ENCODE results near the gene IQGAP1.
"Not testable (repeated sequence)": the region's sequence is repeated elsewhere in the genome, so short reads cannot be mapped to it uniquely, and the experiment has no call there.

The IQGAP1 gene, protein sequence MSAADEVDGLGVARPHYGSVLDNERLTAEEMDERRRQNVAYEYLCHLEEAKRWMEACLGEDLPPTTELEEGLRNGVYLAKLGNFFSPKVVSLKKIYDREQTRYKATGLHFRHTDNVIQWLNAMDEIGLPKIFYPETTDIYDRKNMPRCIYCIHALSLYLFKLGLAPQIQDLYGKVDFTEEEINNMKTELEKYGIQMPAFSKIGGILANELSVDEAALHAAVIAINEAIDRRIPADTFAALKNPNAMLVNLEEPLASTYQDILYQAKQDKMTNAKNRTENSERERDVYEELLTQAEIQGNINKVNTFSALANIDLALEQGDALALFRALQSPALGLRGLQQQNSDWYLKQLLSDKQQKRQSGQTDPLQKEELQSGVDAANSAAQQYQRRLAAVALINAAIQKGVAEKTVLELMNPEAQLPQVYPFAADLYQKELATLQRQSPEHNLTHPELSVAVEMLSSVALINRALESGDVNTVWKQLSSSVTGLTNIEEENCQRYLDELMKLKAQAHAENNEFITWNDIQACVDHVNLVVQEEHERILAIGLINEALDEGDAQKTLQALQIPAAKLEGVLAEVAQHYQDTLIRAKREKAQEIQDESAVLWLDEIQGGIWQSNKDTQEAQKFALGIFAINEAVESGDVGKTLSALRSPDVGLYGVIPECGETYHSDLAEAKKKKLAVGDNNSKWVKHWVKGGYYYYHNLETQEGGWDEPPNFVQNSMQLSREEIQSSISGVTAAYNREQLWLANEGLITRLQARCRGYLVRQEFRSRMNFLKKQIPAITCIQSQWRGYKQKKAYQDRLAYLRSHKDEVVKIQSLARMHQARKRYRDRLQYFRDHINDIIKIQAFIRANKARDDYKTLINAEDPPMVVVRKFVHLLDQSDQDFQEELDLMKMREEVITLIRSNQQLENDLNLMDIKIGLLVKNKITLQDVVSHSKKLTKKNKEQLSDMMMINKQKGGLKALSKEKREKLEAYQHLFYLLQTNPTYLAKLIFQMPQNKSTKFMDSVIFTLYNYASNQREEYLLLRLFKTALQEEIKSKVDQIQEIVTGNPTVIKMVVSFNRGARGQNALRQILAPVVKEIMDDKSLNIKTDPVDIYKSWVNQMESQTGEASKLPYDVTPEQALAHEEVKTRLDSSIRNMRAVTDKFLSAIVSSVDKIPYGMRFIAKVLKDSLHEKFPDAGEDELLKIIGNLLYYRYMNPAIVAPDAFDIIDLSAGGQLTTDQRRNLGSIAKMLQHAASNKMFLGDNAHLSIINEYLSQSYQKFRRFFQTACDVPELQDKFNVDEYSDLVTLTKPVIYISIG (N-terminal part only)

DNA sequence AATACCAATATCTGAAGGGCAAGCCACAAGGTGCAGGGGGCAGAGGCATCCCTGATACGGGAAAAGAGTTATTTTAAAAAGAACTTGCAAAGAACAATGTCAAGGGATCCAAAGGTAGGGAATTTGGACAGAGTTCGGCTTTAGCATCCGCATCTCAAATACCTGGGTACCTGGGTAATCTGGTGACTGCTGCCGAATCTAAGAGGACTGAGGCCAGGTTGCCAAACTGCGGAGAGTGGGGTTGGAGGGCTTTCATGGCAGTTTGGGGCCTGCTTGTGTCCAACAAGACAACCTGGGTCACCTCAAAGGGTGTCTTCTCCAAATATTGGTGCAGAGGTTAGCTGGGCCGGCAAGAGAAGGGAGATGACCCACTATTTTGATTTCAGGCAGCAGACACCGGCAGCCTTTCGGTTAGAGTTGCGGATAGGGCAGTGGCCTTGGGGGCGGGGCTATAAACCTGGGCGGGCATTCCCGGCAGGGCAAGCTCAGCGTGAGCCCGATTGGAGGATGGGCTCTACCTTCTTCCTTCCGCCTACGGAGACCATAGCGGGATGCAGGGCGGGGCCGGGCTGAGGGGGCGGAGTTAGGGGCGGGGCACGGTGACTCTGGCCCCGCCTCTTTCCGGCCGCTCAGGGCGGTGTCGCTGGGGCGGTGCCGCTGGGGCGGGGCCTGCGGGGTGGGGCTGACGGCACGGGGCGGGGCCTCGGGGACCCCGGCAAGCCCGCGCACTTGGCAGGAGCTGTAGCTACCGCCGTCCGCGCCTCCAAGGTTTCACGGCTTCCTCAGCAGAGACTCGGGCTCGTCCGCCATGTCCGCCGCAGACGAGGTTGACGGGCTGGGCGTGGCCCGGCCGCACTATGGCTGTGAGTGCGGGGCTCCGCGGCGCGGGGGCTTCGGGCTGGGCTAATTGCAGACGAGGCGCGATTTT is at the start of gene IQGAP1:
Gene IQGAP1, plus strand, starts transcription at position 709 of the 928 bp plus-strand sequence. Its CDS starts 100 bp downstream, at position 809.
- DNase-seq, result peak; percentile 96

DNA sequence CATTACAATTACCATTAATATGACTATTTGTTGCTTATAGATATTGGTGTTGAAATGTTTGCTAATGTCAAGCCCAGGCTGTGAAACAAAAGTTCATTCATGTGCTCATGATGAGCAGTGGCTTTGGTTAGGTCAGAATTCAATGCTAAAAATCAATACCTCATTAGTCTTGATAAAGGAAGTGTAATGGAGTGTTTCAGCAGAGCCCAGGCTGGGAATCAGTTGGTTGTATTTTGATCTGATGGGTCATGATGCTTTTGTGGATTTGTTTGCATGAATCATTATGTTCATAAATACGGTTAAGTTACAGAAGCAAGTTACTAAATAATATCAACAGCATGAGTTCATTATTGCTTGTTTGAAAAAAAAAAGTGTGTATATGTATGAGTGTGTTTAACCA is 49.5 kb upstream of the IQGAP1 start:
- DNase-seq, result no peak

DNA sequence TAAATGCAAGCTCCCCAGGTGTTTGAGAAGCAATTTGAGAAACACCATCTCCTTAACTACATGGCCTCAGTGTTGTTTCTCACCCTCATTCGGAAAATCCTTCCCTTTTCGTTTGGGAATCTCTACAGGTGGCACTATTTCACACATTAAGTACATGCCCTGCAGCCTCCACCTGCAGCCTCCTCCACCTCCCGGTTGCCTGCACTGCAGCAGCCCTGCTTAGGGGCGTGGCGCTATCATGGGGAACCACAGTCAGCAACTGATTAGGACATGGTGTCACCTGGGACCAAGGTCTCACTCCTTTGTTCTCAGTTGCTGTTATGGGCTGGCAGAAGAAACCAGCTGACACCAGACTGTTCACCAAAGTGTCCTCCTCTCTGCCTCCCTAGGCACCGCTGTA is 47.7 kb upstream of the IQGAP1 start:
- no peak for DNase-seq

DNA sequence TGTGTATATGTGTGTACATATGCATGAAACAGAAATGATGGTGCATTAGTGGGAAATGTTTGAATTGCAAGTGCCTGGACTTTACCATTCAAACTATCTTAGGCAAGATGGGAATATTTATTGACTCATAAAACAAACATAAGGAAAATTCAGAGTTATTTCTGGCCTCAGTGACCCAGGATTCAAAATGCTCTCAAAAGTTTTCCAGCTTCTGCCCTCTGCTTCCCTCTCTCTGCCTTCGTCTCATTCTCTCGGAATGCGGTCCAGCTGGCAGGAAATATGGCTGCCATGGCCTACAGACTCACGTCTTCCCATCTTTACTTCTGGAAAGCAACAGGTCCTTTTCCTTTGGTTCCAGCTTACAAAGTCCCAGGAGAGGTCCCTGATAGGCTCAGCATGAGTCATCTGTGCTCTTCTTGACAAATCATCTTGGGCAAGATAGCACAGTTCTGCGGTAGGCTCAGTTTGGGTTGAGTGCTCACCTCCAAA is 44.7 kb upstream of the IQGAP1 start:
- DNase-seq, result no peak

DNA sequence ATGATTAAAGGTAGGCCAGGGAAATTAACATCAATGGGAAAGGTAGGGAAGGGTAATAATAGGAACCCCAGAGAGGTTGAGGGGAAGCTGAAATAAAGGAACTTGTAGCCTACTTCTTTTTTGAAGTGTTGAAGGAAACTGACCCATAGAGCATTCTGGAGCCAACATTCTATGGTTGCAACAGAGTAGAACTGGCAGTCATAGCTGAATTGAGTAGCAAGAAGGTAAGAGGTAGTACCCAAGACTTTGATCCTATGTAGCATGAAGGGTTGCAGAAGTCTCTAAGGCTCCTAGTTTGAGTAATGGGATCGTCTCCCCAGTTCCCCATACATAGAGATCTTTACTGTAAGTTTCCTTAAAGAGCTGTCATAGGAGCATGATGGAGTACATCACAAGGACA is 43.4 kb upstream of the IQGAP1 start:
- no peak for DNase-seq

DNA sequence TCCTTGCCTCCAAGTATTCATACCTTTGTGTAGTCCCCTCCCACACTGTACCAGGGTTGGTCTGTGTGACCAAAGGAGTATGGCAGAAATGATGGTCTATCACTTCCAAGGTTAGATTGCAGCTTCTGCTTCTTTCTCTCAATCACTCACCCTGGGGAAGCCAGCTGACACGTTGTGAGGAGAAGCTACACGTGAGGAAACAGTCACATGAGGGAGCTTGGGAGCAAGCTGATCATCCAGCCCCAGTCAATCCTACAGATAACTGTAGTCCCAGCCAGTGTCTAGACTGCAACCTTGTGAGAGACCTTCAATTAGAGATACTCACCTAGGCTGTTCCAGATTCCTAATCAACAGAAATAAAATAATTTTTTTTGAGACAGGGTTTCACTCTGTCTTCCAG is 42.2 kb upstream of the IQGAP1 start:
- DNase-seq, result no peak

DNA sequence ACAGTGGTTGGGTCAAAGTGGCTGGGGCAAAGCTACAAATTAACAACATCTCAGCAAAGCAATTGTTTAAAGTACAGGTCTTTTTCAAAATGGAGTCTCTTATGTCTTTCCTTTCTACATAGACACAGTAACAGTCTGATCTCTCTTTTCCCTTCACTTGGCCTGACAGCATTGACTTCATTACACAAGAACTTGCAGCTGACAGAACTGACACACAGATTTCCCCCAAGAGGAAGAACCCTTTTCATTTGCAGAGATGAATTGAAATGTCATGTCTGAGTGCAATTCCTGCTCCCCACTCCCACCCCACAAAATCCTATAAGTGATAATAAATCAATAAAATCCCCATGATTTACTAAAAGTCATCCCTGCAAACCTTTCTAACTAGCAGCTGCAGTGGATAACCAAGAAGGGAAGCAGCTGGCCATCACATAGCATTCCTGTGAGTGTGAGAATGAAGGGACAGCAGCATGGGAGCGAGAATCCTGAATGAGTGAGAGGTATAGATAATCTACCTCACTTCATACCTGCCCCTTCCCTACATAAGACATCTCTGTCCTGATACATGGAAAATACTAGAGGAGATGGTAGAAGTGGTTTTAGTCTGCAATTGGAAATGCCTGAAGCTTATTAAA is 40.5 kb upstream of the IQGAP1 start:
- not testable (repeated sequence) for DNase-seq

DNA sequence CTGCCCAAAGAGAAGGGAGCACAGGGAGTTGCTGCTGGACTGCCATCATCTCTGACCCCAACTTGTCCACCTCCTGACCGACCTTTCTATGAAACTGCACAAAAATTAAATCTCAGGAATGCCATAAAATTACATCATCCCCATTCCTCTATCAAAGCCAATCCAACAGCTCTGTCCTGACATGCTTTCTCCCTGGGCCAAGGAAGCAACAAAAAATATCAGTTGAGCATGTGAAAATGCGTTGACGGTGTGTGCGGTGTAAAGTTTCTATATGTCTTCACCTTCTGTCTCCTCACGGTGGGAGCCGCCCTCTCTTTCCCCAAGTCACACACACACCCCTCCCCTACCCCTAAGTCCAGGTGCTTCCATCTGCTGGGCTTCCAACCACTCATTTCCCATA is 39.6 kb upstream of the IQGAP1 start:
- DNase-seq, result no peak

DNA sequence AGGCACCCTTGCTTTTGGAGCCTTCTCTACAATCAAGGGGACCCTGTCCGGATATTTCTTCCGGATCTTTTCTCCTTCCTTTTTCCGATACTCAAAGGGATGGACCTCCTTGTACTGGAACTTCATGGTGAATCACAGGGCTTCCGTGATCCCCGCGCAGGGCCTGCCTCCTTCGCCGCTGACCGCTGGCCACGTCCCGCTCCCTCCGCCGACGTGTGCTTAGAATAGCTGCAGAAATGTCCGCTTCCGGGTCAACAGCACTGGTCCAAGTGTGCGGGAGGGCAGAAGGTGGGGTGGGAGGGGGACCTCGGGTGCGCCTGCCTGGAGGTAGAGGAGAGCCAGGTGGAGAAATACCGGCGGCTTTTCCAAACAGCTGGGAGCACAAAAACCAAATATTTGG is 39.0 kb upstream of the IQGAP1 start:
- no peak for DNase-seq

DNA sequence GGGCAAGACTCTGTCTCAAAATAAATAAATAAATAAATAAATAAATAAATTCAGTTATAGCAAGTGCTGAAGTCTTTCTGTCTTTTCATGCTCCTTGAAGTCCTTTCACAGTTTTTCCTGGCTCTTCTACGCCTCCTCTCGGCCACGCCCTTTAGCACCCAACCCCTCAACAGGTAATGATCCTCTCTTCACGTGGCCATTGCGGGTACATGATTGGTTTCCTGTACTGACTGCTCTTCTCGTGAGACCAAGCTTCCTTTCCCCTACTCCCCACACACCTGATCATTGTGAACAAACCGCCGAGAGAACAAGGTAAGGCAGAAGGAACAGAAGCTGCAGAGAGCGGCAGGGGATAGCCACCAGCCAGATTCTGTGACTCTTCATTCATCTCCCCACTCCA is 38.2 kb upstream of the IQGAP1 start:
- no peak for DNase-seq

DNA sequence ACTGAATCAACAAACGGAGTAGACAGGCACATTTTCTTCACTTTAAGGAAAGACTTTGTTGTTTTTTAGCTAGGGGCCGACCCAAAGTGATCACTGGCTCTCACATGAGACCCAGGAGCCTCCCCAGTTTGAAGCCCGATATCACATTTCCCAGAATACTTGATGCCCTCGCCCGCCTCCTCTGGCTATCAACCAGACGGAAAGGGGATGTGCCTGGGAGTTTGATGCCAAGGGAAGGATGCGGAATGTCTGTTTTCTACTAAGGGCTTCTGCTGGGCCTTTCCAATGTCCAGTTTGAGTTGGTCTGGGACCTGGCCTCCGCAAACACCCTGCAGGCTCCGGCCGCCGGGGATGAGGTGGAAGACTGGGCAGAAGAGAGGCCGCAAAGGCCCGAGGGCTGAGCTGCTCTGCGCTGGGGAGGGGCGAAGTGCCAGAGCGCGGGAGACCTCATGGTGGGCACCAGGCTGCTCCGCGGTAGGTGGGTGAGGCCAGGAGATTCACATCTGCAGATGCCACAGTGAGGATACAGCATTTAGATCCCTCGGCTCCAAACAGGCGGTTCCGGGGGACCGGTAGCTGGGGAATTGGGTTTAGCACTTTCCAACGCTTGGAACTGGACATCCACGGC is 36.4 kb upstream of the IQGAP1 start:
- no peak for DNase-seq

DNA sequence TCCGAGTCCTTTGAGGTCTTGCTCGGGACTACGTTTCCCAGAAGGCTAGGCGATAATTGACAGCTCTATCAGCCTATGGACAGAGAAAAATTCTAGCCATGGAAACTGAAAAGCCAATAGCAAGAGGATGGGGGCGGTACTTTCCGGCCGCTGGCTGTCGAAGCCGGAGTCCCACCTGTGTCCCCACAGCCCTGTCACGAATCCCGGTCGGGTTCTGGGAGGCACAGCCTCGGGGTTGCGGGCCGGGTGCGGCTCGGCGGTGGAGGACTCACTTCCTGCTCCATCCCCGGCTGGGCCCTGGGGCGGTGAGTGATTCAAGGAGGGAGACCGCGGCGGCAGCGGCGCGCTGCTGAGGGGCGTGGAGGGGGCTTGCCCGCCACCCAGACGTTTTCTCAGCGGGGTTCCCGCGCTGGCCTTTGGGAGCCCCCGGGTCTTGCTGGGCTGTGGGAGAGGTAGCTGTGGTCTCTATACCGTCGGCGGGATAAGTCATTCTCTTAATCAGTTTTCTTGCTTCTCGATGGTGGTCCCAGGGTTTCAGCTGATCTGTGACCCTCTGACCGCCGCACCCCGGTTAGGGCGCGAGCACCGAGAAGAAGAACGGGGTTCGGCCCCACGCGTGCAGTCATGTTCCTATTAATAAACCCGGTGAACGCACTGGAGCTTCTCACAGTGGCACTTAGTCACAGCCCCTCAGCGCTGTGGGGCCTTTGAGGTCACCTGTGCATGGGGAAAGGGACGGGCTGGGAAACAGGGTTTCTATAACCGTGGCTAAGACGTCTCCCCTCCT is 35.7 kb upstream of the IQGAP1 start, which contains the start of gene ZNF774:
Gene ZNF774, plus strand, starts transcription at position 178 of the 787 bp plus-strand sequence. CDS start 2,377 bp downstream, outside the sequence.
- peak; percentile 85 for DNase-seq

DNA sequence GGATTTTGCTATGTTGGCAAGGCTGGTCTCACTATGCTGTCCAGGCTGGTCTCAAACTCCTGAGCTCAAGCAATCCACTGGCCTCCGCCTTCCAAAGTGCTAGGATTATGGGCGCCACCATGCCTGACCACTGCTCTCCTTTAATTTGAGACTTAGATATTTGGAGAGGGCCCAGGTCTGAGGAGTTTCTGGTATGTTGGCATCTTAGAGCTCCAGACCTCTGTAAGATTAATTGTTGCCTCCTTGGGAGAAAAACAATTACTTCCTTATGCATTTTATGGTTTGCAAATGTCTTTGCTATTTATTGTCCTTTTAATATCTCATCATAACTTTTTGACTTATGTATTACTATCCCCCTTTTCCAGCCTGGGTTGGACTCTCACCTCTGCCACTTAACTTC is 33.1 kb upstream of the IQGAP1 start:
- DNase-seq, result no peak

DNA sequence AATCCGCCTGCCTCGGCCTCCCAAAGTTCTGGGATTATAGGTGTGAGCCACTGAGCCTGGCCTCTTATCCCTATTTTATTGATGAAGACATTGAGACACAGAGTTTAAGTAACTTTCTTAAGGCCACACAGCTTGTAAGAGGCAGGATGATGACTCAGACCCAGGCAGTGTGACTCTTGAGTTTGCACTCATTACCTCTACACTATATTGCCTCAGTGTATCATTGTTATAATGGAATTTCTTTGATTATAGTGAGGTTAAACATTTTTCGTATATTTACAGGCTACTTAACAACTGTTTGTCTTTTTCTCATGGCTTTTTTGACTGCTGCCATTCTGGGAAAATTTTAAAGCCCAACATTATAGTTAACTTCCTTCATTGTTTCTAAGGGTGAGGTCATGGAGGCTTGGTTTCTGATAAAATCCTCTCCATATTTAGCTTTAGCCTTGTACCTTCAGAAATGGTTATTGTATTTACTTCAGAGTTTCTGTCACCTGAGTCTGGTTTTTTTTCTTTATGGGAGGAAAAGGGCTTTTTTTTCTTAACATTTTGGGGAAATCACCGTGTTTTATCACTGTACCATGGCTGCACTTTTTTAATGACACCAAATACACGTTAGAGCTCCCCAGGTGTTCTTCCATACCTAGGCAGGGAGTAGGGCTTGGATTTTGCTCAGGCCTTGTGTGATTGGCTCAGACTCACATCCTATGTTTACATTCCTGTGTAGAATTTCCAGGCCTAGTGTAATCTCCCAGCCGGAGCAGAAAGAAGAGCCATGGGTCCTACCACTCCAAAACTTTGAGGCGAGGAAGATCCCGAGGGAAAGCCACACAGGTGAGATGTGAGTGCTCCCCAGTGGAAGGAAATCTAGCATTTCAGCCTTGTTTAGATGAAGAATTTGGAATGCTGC is 29.7 kb upstream of the IQGAP1 start:
- no peak for DNase-seq

DNA sequence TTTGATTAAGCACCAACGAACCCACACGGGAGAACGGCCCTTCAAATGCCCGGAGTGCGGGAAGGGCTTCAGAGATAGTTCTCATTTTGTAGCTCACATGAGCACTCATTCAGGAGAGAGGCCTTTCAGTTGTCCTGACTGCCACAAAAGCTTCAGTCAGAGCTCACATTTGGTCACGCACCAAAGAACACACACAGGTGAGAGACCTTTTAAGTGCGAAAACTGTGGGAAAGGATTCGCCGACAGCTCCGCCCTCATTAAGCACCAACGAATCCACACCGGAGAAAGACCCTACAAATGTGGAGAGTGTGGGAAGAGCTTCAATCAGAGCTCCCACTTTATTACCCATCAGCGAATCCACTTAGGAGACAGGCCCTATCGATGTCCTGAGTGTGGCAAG is 27.3 kb upstream of the IQGAP1 start:
- no peak for DNase-seq

DNA sequence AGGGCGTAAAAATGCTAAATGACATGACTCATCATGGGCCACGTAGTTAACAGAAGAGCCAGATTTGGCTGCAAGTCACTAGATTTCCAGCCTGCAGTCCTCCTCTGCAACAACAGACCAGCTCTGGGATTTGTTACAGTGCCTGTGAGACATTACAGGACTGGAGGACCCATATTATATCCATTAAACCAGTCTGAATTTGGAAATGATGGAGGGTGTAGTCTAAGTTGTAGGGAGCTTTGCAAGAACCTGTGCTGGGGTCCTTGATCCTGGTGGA is 25.2 kb upstream of the IQGAP1 start:
- DNase-seq, result no peak

DNA sequence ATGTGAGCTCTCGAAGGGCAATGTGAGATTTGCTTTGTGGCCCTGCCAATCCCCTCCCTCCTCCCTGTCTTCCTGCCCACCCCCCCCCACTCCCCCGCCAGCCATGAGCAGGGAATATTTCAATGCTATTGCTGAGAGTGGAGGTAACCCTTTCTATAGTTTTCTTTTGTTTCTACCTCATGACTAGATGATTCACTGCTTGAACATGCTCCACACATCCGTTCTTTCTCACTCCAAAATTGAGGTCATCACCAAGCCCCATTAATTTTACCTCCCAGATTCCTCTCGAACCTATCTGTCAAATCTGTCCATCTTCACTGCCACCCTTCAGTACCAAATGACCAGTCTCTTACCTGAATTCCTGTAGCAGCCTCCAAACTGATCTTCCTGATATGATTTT is 23.8 kb upstream of the IQGAP1 start:
- no peak for DNase-seq

DNA sequence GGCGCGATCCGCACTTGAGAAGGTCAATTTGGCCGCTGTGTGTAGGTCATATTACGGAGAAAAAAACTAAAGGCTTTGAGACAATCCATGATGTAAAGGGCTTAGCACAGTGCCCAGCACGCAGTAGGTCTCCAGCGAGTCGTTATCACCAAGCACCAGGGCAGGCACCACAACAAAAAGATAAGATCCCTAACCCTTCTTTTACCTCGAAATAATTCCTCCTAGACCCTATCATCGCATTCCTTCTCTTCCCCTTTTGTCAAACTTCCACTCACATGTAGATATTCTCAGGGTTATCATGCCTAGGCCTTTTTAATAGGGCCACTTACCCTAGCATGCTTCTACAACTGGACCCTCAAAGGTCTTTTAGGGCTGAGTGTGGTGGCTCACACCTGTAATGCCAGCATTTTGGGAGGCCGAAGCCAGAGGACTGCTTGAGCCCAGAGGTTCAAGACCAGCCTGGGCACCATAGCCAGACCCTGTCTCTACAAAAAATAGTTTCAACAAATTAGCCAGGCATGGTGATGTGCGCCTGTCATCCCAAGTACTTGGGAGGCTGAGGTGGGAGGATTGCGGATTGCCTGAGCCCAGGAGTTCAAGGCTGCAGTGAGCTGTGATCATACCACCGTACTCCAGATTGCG is 22.5 kb upstream of the IQGAP1 start:
- no peak for DNase-seq

Data from GDM1 (cell line).